NOMO-1 (cell line): ENCODE measurements around the gene EPHA7.

ENCODE experiments used
- DNase-seq, 2 experiments: peaks; one replicate each; lab custom pipeline; 2025; ENCODE audit not compliant: unreplicated experiment in 2 of 2; lab: John Stamatoyannopoulos, UW

Gene EPHA7

GRCh38 chr6:93329301-93330000, 89.9 kb downstream of the EPHA7 start:
- DNase-seq = no peak

GRCh38 chr6:93327857-93328256, 91.5 kb downstream of the EPHA7 start:
- no peak for DNase-seq

GRCh38 chr6:93325761-93326160, 93.6 kb downstream of the EPHA7 start:
- no peak for DNase-seq

- DNase-seq = no peak
Observed at GRCh38 chr6:93323630-93324029, 95.7 kb downstream of the EPHA7 start.

- no peak for DNase-seq
Observed at GRCh38 chr6:93322651-93323050, 96.7 kb downstream of the EPHA7 start.

GRCh38 chr6:93319304-93319703, 100.1 kb downstream of the EPHA7 start:
- DNase-seq = no peak

GRCh38 chr6:93318121-93318520, 101.2 kb downstream of the EPHA7 start:
- DNase-seq = no peak

- DNase-seq = no peak
Observed at GRCh38 chr6:93317592-93317991, 101.8 kb downstream of the EPHA7 start.

- no peak for DNase-seq
Observed at GRCh38 chr6:93307505-93308409, 111.6 kb downstream of the EPHA7 start.

- DNase-seq = no peak
Observed at GRCh38 chr6:93305088-93305487, 114.3 kb downstream of the EPHA7 start.

- no peak for DNase-seq
Observed at GRCh38 chr6:93304505-93304904, 114.9 kb downstream of the EPHA7 start.

GRCh38 chr6:93300661-93301060, 118.7 kb downstream of the EPHA7 start:
- DNase-seq = no peak

GRCh38 chr6:93299622-93300021, 119.7 kb downstream of the EPHA7 start:
- DNase-seq = no peak

GRCh38 chr6:93295631-93296030, 123.7 kb downstream of the EPHA7 start:
- DNase-seq = no peak

GRCh38 chr6:93294879-93295278, 124.5 kb downstream of the EPHA7 start:
- no peak for DNase-seq

GRCh38 chr6:93293872-93294271, 125.5 kb downstream of the EPHA7 start:
- DNase-seq = no peak

- DNase-seq = no peak
Observed at GRCh38 chr6:93293460-93293859, 125.9 kb downstream of the EPHA7 start.

- DNase-seq = no peak
Observed at GRCh38 chr6:93282521-93283031, 136.8 kb downstream of the EPHA7 start.

- no peak for DNase-seq
Observed at GRCh38 chr6:93278241-93278640, 141.1 kb downstream of the EPHA7 start.

GRCh38 chr6:93272896-93273295, 146.5 kb downstream of the EPHA7 start:
- DNase-seq = no peak

- no peak for DNase-seq
Observed at GRCh38 chr6:93272211-93272610, 147.1 kb downstream of the EPHA7 start.
